Measurements from ENCODE around the gene RAB7A. TPM values are rescaled to one million over a fixed set of nuclear protein-coding genes. Genes with fewer than 3 reads are reported as not detected.
"Not testable (repeated sequence)": the region's sequence is repeated elsewhere in the genome, so short reads cannot be mapped to it uniquely, and the experiment has no call there.

Gene RAB7A
- total and polyA plus RNA-seq, 2 donors = 38.0 to 179 TPM

- WGBS = 89% methylated on average over 4 of the region's 4 CpGs
- Histone ChIP-seq H3K36me3 (ENCODE audit: insufficient read depth) (no peaks in the 10 kb centered on the region), H3K4me3 (ENCODE audit: low read depth, low read length) (no peak overlapping the region), H3K4me1 (ENCODE audit: insufficient read depth) (no peaks in the 10 kb centered on the region), H3K27ac (ENCODE audit: low read depth) (no peak overlapping the region)
- DNase-seq (ENCODE audit: extremely low spot score) = no peak
These were observed 22.6 kb downstream of the RAB7A start for GRCh38 chr3:128748557-128748956.

GRCh38 chr3:128749035-128749434 lies 23.1 kb downstream of the RAB7A start:
- Histone ChIP-seq H3K4me3 (ENCODE audit: low read depth, low read length) (no peak overlapping the region), H3K27ac (ENCODE audit: low read depth) (no peak overlapping the region), H3K4me1 (ENCODE audit: insufficient read depth) (no peaks in the 10 kb centered on the region), H3K36me3 (ENCODE audit: insufficient read depth) (no peaks in the 10 kb centered on the region)
- DNase-seq (ENCODE audit: extremely low spot score) = no peak

DNA sequence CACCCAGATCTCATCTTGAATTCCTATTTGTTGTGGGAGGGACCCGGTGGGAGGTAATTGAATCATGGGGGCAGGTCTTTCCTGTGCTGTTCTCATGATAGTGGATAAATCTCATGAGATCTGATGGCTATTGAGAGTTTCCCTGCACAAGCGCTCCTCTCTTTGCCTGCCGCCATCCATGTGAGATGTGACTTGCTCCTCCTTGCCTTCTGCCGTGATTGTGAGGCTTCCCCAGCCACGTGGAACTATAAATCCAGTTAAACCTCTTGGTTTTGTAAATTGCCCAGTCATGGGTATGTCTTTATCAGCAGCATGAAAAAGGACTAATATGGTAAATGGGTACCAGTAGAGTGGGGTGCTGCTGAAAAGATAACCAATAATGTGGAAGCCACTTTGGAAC lies 23.6 kb downstream of the RAB7A start:
- not testable (repeated sequence) for H3K36me3 ChIP-seq (ENCODE audit: insufficient read depth); H3K27ac ChIP-seq (ENCODE audit: low read depth); DNase-seq (ENCODE audit: extremely low spot score); H3K4me3 ChIP-seq (ENCODE audit: low read depth, low read length); H3K4me1 ChIP-seq (ENCODE audit: insufficient read depth)
- WGBS = 86% methylated on average over 5 of the region's 5 CpGs

- Histone ChIP-seq H3K4me1 (ENCODE audit: insufficient read depth) (no peaks in the 10 kb centered on the region), H3K36me3 (ENCODE audit: insufficient read depth) (no peaks in the 10 kb centered on the region), H3K4me3 (ENCODE audit: low read depth, low read length) (no peak overlapping the region), H3K27ac (ENCODE audit: low read depth) (no peak overlapping the region)
- DNase-seq (ENCODE audit: extremely low spot score) = no peak
- 82% methylated on average over 1 of the region's 1 CpG for WGBS
These were observed 27.7 kb downstream of the RAB7A start for GRCh38 chr3:128753715-128754114.

- DNase-seq (ENCODE audit: extremely low spot score) = no peak
- Histone ChIP-seq H3K4me3 (ENCODE audit: low read depth, low read length) (no peak overlapping the region), H3K4me1 (ENCODE audit: insufficient read depth) (peaks cover 6% of the 10 kb centered on the region), H3K36me3 (ENCODE audit: insufficient read depth) (no peaks in the 10 kb centered on the region), H3K27ac (ENCODE audit: low read depth) (no peak overlapping the region)
- WGBS = 66% methylated on average over 5 of the region's 5 CpGs
These were observed 34.1 kb downstream of the RAB7A start for GRCh38 chr3:128760042-128760441.

DNA sequence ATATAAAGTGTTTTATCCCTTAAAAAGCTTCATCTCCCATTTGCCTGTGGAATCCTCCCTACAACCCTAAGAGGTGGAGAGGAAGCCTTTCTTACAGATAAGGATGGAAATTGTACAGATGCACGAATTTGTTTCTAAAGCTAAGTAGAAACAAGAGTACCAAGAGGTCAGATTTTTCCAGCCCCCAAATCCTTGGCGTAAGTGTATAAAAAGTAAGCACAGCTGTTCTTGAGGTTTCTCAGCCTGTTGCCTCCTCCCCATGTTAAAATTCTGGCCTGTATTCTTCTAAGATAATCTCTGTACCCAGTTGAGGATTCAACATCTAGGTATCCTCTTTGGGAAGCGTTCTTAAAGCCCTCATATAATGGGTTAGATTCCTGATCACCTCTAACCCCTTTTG lies 34.9 kb downstream of the RAB7A start:
- Histone ChIP-seq H3K27ac (ENCODE audit: low read depth) (no peak overlapping the region), H3K36me3 (ENCODE audit: insufficient read depth) (no peaks in the 10 kb centered on the region), H3K4me3 (ENCODE audit: low read depth, low read length) (no peak overlapping the region), H3K4me1 (ENCODE audit: insufficient read depth) (peaks cover 6% of the 10 kb centered on the region)
- DNase-seq (ENCODE audit: extremely low spot score) = no peak
- 51% methylated on average over 3 of the region's 3 CpGs for WGBS

DNA sequence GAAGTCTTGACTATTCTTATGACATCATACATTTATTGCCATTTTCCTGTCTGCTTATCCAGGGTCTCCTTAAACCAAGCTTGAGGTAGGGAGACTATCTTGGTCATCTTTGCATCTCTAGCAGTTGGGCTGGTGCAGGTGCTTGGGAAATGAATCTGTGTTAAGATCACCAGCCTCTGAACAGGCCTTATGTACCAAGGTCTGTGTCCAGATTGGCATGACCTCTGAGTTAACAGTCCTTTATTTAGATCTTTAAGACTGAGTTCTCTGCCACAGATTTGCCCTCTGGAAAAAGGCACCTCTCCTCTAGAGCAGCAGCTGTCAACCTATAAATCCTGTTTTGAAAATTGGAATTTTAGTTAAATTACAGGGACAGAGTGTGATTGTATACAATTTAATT lies 35.4 kb downstream of the RAB7A start:
- Histone ChIP-seq H3K36me3 (ENCODE audit: insufficient read depth) (no peaks in the 10 kb centered on the region), H3K4me3 (ENCODE audit: low read depth, low read length) (no peak overlapping the region), H3K4me1 (ENCODE audit: insufficient read depth) (peaks cover 8% of the 10 kb centered on the region), H3K27ac (ENCODE audit: low read depth) (no peak overlapping the region)
- no peak for DNase-seq (ENCODE audit: extremely low spot score)

DNA sequence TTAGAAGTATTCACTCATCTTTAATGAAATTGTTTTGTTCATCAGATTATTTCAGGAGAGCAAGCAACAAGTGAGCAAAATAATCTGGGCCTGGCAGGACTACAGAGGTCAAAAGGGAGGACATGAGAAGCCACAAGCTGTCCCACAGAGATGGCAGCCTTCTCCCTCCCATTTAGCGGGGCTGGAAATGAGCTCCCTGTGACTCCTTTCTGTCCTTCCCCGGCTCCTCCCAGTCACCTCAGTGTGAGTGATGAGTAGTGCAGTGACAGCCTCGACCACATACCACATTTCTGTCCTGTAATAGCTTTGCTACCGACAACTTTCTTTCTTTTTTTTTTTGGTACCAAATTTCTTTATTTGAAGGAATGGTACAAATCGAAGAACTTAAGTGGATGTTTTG lies 38.0 kb downstream of the RAB7A start:
- no peaks in the 10 kb centered on the region for H3K36me3 ChIP-seq (ENCODE audit: insufficient read depth)
- no peak overlapping the region for H3K27ac ChIP-seq (ENCODE audit: low read depth)
- H3K4me1 ChIP-seq (ENCODE audit: insufficient read depth) = peaks cover 8% of the 10 kb centered on the region
- WGBS = 91% methylated on average over 5 of the region's 5 CpGs
- DNase-seq (ENCODE audit: extremely low spot score) = no peak
- H3K4me3 ChIP-seq (ENCODE audit: low read depth, low read length) = no peak overlapping the region

DNA sequence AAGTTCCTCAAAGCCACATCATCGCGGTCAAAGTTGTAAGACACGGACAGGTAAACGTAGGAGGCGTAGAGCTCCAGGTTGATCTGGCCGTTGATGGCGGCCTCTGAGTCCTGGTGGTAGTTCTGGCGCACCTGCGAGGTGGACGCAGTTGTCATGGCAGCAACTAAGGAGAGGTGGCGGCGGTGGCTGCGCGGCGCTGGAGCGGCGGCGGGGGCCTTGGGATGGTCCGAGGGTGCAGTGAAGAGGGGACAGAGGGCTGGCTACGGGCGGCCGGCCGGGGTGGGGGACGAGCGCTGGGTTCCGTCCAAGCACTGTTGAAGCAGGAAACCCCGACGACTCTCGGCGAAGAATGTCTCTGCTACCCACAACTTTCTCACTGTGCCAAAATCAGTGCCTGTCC lies 38.9 kb downstream of the RAB7A start:
- no peak for DNase-seq (ENCODE audit: extremely low spot score)
- Histone ChIP-seq H3K27ac (ENCODE audit: low read depth) (no peak overlapping the region), H3K36me3 (ENCODE audit: insufficient read depth) (no peaks in the 10 kb centered on the region), H3K4me3 (ENCODE audit: low read depth, low read length) (no peak overlapping the region), H3K4me1 (ENCODE audit: insufficient read depth) (peaks cover 5% of the 10 kb centered on the region)
- WGBS = 97% methylated on average over 30 of the region's 30 CpGs

- 71% methylated on average over 6 of the region's 6 CpGs for WGBS
- H3K4me1 ChIP-seq (ENCODE audit: insufficient read depth) = peaks cover 2% of the 10 kb centered on the region
These were observed 41.2 kb downstream of the RAB7A start for GRCh38 chr3:128767094-128767750.

GRCh38 chr3:128768471-128768870 lies 42.5 kb downstream of the RAB7A start:
- DNase-seq (ENCODE audit: extremely low spot score) = no peak
- H3K27ac ChIP-seq (ENCODE audit: low read depth) = no peak overlapping the region
- WGBS = 91% methylated on average over 5 of the region's 5 CpGs
- peaks cover 2% of the 10 kb centered on the region for H3K4me1 ChIP-seq (ENCODE audit: insufficient read depth)
- H3K4me3 ChIP-seq (ENCODE audit: low read depth, low read length) = no peak overlapping the region
- H3K36me3 ChIP-seq (ENCODE audit: insufficient read depth) = no peaks in the 10 kb centered on the region

More at GRCh38 chr3:128767094-128767750, 41.2 kb downstream of the RAB7A start:
- H3K36me3 ChIP-seq (ENCODE audit: insufficient read depth) = no peaks in the 10 kb centered on the region
- no peak for DNase-seq (ENCODE audit: extremely low spot score)
- H3K4me3 ChIP-seq (ENCODE audit: low read depth, low read length) = no peak overlapping the region
- H3K27ac ChIP-seq (ENCODE audit: low read depth) = no peak overlapping the region

GRCh38 chr3:128770387-128770786 lies 44.4 kb downstream of the RAB7A start:
- no peak overlapping the region for H3K27ac ChIP-seq (ENCODE audit: low read depth)
- no peak overlapping the region for H3K4me3 ChIP-seq (ENCODE audit: low read depth, low read length)
- H3K4me1 ChIP-seq (ENCODE audit: insufficient read depth) = peaks cover 2% of the 10 kb centered on the region
- no peak for DNase-seq (ENCODE audit: extremely low spot score)
- WGBS = 91% methylated on average over 4 of the region's 4 CpGs
- H3K36me3 ChIP-seq (ENCODE audit: insufficient read depth) = no peaks in the 10 kb centered on the region

GRCh38 chr3:128773189-128773588 lies 47.2 kb downstream of the RAB7A start:
- not testable (repeated sequence) for DNase-seq (ENCODE audit: extremely low spot score); H3K27ac ChIP-seq (ENCODE audit: low read depth); H3K4me3 ChIP-seq (ENCODE audit: low read depth, low read length); H3K4me1 ChIP-seq (ENCODE audit: insufficient read depth); H3K36me3 ChIP-seq (ENCODE audit: insufficient read depth)
- 94% methylated on average over 30 of the region's 31 CpGs for WGBS

DNA sequence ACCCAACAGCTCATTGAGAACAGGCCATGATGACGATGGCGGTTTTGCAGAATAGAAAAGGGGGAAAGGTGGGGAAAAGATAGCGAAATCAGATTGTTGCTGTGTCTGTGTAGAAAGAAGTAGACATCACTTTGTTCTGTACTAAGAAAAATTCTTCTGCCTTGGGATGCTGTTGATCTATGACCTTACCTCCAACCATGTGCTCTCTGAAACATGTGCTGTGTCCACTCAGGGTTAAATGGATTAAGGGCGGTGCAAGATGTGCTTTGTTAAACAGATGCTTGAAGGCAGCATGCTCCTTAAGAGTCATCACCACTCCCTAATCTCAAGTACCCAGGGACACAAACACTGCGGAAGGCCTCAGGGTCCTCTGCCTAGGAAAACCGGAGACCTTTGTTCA lies 47.6 kb downstream of the RAB7A start:
- 76% methylated on average over 6 of the region's 6 CpGs for WGBS
- not testable (repeated sequence) for H3K4me1 ChIP-seq (ENCODE audit: insufficient read depth); DNase-seq (ENCODE audit: extremely low spot score); H3K27ac ChIP-seq (ENCODE audit: low read depth); H3K36me3 ChIP-seq (ENCODE audit: insufficient read depth); H3K4me3 ChIP-seq (ENCODE audit: low read depth, low read length)

DNA sequence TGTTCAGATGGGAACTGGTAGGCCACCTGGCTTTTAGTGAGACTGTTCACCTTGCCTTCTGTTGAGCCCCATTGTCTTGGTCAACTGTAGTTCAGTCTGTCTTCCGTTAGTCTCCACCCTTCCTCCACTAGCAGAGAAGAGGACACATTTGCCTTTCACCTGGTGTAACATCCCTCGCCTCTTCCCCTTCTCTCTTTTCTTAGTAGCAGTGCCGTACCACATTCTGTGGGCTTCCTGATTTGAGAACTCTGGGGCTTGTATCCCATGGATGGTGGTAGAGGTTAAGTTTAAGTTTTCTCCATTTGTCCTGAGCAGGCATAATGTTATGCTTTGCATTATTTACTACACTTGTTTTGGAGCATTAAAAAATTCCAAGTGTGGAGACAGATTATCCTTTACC lies 49.3 kb downstream of the RAB7A start:
- no peak for DNase-seq (ENCODE audit: extremely low spot score)
- no peaks in the 10 kb centered on the region for H3K36me3 ChIP-seq (ENCODE audit: insufficient read depth)
- WGBS = 96% methylated on average over 3 of the region's 3 CpGs
- H3K4me1 ChIP-seq (ENCODE audit: insufficient read depth) = peaks cover 2% of the 10 kb centered on the region
- H3K27ac ChIP-seq (ENCODE audit: low read depth) = no peak overlapping the region
- no peak overlapping the region for H3K4me3 ChIP-seq (ENCODE audit: low read depth, low read length)
